Keratinocyte (primary cell): ENCODE measurements around the gene ANKFY1. TPM values are rescaled to one million over a fixed set of nuclear protein-coding genes. Genes with fewer than 3 reads are reported as not detected.

Experiments
- DNase-seq: peaks from one replicate; pipeline ENCODE4 v3.0.0-alpha.2; 2011; ENCODE audit warnings: low read depth, missing footprints, low spot score
- FAIRE-seq: peaks from 2 replicates; lab custom pipeline; 2011; peaks lifted over from hg19 to GRCh38; lab: Jason Lieb, UNC
- H2AFZ ChIP-seq: 2 replicates; pipeline ENCODE4 v1.6.0; 2012; ENCODE audit warnings: low read length, control low read depth, inconsistent platforms; ENCODE audit not compliant: control insufficient read depth
- H3K27ac ChIP-seq: 2 replicates; pipeline ENCODE4 v1.5.1; 2011; ENCODE audit warnings: low read length; ENCODE audit not compliant: control insufficient read depth, insufficient read depth
- H3K27me3 ChIP-seq: 3 replicates; pipeline ENCODE4 v1.6.0; 2011; ENCODE audit warnings: low read length; ENCODE audit not compliant: control insufficient read depth, insufficient read depth; ENCODE audit errors: extremely low read depth
- H3K36me3 ChIP-seq, 2 experiments: 2 replicates in 1 of 2; 3 replicates in 1 of 2; pipeline ENCODE4 v1.5.1; 2011; ENCODE audit warnings: low read length in 2 of 2, mild to moderate bottlenecking in 1 of 2; ENCODE audit not compliant: control insufficient read depth in 2 of 2, insufficient read depth in 2 of 2; ENCODE audit errors: extremely low read depth in 1 of 2
- H3K4me1 ChIP-seq: 3 replicates; pipeline ENCODE4 v1.5.1; 2011; ENCODE audit warnings: low read length; ENCODE audit not compliant: control insufficient read depth, insufficient read depth; ENCODE audit errors: extremely low read depth
- H3K4me2 ChIP-seq: 3 replicates; pipeline ENCODE4 v1.6.0; 2011; ENCODE audit warnings: low read depth, low read length; ENCODE audit not compliant: control insufficient read depth, insufficient read depth; ENCODE audit errors: extremely low read depth
- H3K4me3 ChIP-seq, 3 experiments: fragments of 200-600 bp in 1 of 3; sonication (generic) in 1 of 3; 2 replicates in 2 of 3; 3 replicates in 1 of 3; pipeline ENCODE4 v1.5.1; 2011 to 2016; ENCODE audit warnings: low read length in 3 of 3, mild to moderate bottlenecking in 3 of 3, control low read depth in 2 of 3, inconsistent platforms in 1 of 3, low read depth in 1 of 3, mixed read lengths in 1 of 3, mixed run types in 1 of 3, moderate library complexity in 1 of 3; ENCODE audit not compliant: control insufficient read depth in 2 of 3, insufficient read depth in 2 of 3; ENCODE audit errors: extremely low read depth in 1 of 3
- H3K79me2 ChIP-seq: 2 replicates; pipeline ENCODE4 v1.6.0; 2012; ENCODE audit warnings: low read length; ENCODE audit not compliant: control insufficient read depth, insufficient read depth
- H3K9ac ChIP-seq: 3 replicates; pipeline ENCODE4 v1.6.0; 2011; ENCODE audit warnings: low read length; ENCODE audit not compliant: control insufficient read depth, insufficient read depth; ENCODE audit errors: extremely low read depth
- H3K9me1 ChIP-seq: 3 replicates; pipeline ENCODE4 v1.6.0; 2011; ENCODE audit warnings: low read length; ENCODE audit not compliant: control insufficient read depth, insufficient read depth; ENCODE audit errors: extremely low read depth
- H3K9me3 ChIP-seq: 2 replicates; pipeline ENCODE4 v1.5.1; 2012; ENCODE audit warnings: low read depth, low read length; ENCODE audit not compliant: control insufficient read depth
- H4K20me1 ChIP-seq: 3 replicates; pipeline ENCODE4 v1.6.0; 2011; ENCODE audit warnings: low read length; ENCODE audit not compliant: control insufficient read depth, insufficient read depth; ENCODE audit errors: extremely low read depth
- EZH2 ChIP-seq: IDR thresholded peaks from one replicate; pipeline ENCODE4 v1.6.1; 2012; ENCODE audit warnings: inconsistent platforms, mild to moderate bottlenecking, low read length, moderate library complexity
- dilution Hi-C: fragments of 300-500 bp; cut with MboI; formaldehyde crosslinking; loops from one replicate; pipeline ENCODE4 v1.7.0; 2020; ENCODE audit warnings: low sequenced_read_pairs; ENCODE audit not compliant: extremely low pct_ligation_motif_present
- polyA plus RNA-seq, 5 experiments: library from polyadenylated mRNA; depleted of rRNA in 3 of 5; stranded (reverse) in 3 of 5; stranded (forward) in 1 of 5; unstranded in 1 of 5; fragments of >200 nt; gene quantifications; 1 replicate in 1 of 5; 2 replicates in 3 of 5; 3 replicates in 1 of 5; pipeline versions ENCODE4 v1.2.1 to v1.2.3, GENCODE V29; 2011 to 2012; ENCODE audit warnings: missing spikeins in 2 of 5, low read depth in 1 of 5, low replicate concordance in 1 of 5
- TF ChIP-seq, protein P1 (sequence below), 3 experiments: IDR thresholded peaks in 1 of 3; conservative IDR thresholded peaks in 1 of 3; optimal IDR thresholded peaks in 1 of 3; 2 replicates in 2 of 3; 3 replicates in 1 of 3; pipeline versions ENCODE3 to v1.5.1; 2011; ENCODE audit warnings: low read length in 3 of 3, mild to moderate bottlenecking in 3 of 3, moderate library complexity in 2 of 3, control low read depth in 1 of 3, inconsistent platforms in 1 of 3; ENCODE audit not compliant: insufficient read depth in 2 of 3; ENCODE audit errors: extremely low read depth in 1 of 3

Gene ANKFY1
- polyA plus RNA-seq, 1 donor (not counting 4 experiments of a cell fraction or from before 2014, with no cell fraction given) = 27.0 TPM

GRCh38 chr17:4148611-4149308 is 115.0 kb downstream of the ANKFY1 start:
- peaks cover 0 to 5% of the 10 kb centered on the region in 2 experiments for H3K36me3 ChIP-seq
- H3K79me2 ChIP-seq = peaks cover 2% of the 10 kb centered on the region
- dilution Hi-C loops = no loop called here
- peaks cover 10% of the 10 kb centered on the region for H3K4me1 ChIP-seq
- H3K4me2 ChIP-seq = no peak overlapping the region
- DNase-seq (no peak), FAIRE-seq (no peak)
- H3K9me3 ChIP-seq = no peaks in the 10 kb centered on the region
- TF ChIP-seq, protein P1, sequence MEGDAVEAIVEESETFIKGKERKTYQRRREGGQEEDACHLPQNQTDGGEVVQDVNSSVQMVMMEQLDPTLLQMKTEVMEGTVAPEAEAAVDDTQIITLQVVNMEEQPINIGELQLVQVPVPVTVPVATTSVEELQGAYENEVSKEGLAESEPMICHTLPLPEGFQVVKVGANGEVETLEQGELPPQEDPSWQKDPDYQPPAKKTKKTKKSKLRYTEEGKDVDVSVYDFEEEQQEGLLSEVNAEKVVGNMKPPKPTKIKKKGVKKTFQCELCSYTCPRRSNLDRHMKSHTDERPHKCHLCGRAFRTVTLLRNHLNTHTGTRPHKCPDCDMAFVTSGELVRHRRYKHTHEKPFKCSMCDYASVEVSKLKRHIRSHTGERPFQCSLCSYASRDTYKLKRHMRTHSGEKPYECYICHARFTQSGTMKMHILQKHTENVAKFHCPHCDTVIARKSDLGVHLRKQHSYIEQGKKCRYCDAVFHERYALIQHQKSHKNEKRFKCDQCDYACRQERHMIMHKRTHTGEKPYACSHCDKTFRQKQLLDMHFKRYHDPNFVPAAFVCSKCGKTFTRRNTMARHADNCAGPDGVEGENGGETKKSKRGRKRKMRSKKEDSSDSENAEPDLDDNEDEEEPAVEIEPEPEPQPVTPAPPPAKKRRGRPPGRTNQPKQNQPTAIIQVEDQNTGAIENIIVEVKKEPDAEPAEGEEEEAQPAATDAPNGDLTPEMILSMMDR (optimal IDR thresholded peaks at IDR 0.05 in 1 of 3, IDR thresholded peaks at IDR 0.05 in 1 of 3, conservative IDR thresholded peaks at IDR 0.05 in 1 of 3; ENCODE audit: extremely low read depth in 1 of 3, insufficient read depth in 2 of 3, low read length in 3 of 3) = no peak
- TF ChIP-seq EZH2 = no peak
- H2AFZ ChIP-seq = no peak overlapping the region
- H3K27me3 ChIP-seq = no peaks in the 10 kb centered on the region
- H3K4me3 ChIP-seq = no peak overlapping the region
- H3K9me1 ChIP-seq = no peaks in the 10 kb centered on the region
- H3K27ac ChIP-seq = no peak overlapping the region
- H3K9ac ChIP-seq = no peak overlapping the region
- no peaks in the 10 kb centered on the region for H4K20me1 ChIP-seq

DNA sequence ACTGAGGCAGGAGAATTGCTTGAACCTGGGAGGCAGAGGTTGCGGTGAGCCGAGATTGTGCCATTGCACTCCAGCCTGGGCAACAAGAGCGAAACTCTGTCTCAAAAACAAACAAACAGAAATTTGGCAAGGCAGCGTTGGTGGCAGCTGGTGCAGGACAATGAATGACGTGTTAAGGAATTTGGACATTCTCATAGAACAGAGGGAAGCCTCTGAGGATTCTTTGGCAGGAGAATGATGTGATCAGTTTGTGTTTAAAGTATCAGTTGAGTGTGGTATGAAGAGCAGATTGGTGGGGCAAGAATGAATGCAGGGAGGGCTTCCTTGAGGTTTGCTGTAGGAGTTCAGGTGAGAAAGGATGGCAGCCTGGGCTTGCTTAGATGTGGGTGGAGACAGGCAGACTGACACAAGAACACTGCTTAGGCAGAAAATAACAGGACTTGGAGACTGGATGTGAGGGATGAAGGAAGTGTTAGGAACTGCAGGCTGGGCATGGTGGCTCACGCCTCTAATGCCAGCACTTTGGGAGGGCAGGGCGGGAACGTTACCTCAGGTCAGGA is 115.9 kb downstream of the ANKFY1 start:
- no peak overlapping the region for H3K4me3 ChIP-seq

More for the DNA sequence above, 115.9 kb downstream of the ANKFY1 start:
- H3K36me3 ChIP-seq = peaks cover 0 to 3% of the 10 kb centered on the region in 2 experiments
- no peaks in the 10 kb centered on the region for H4K20me1 ChIP-seq
- H3K27ac ChIP-seq = no peak overlapping the region
- TF ChIP-seq, protein P1 (optimal IDR thresholded peaks at IDR 0.05 in 1 of 3, IDR thresholded peaks at IDR 0.05 in 1 of 3, conservative IDR thresholded peaks at IDR 0.05 in 1 of 3; ENCODE audit: extremely low read depth in 1 of 3, insufficient read depth in 2 of 3, low read length in 3 of 3) = no peak
- TF ChIP-seq EZH2 = no peak
- FAIRE-seq = no peak
- H3K4me1 ChIP-seq = peaks cover 10% of the 10 kb centered on the region
- no peak overlapping the region for H2AFZ ChIP-seq
- dilution Hi-C loops = no loop called here
- H3K9me3 ChIP-seq = no peaks in the 10 kb centered on the region
- no peak overlapping the region for H3K9ac ChIP-seq
- H3K27me3 ChIP-seq = no peaks in the 10 kb centered on the region
- no peak for DNase-seq
- H3K9me1 ChIP-seq = no peaks in the 10 kb centered on the region
- H3K4me2 ChIP-seq = no peak overlapping the region
- peaks cover 2% of the 10 kb centered on the region for H3K79me2 ChIP-seq
